GM13976 (cell line): ENCODE data around the gene NCR1.
"Not testable (repeated sequence)": the region's sequence is repeated elsewhere in the genome, so short reads cannot be mapped to it uniquely, and the experiment has no call there.

Source experiments
- DNase-seq: peaks from one replicate; pipeline ENCODE4 v3.0.0; 2012; ENCODE audit warnings: low spot score
- in situ Hi-C: fragments of 300-500 bp; cut with MboI; formaldehyde crosslinking; loops from one replicate; pipeline ENCODE4 v1.12.0; 2022; ENCODE audit warnings: low sequenced_read_pairs, mixed read lengths, inconsistent platforms; ENCODE audit not compliant: unreplicated experiment
- TF ChIP-seq, protein P1 (sequence below): IDR thresholded peaks from 2 replicates; pipeline ENCODE4 v1.5.1; 2012; ENCODE audit warnings: borderline replicate concordance, mild to moderate bottlenecking; ENCODE audit not compliant: insufficient read depth; ENCODE audit errors: extremely low read depth, missing control alignments, control extremely low read depth

Gene NCR1

DNA sequence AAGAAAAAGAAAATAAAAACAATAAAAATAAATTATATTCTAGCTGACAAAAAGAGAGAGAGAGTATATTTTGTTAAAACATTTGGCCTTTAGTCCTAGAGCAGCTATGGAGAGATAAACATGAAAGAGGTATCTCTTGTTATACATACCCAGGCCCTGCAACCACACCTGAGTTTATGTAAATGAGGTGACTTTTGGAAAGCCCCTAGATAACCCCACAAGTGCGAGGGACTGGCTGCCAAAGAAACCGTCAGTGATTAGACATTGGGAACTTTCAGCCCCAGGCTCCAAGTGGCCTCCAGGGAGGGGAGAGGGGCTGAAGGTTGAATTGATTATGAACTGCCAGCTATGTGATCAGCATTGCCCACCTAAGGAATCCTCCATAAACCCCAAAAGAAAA is 43.5 kb downstream of the NCR1 start:
- DNase-seq, result peak; percentile 67
- TF ChIP-seq, protein P1, sequence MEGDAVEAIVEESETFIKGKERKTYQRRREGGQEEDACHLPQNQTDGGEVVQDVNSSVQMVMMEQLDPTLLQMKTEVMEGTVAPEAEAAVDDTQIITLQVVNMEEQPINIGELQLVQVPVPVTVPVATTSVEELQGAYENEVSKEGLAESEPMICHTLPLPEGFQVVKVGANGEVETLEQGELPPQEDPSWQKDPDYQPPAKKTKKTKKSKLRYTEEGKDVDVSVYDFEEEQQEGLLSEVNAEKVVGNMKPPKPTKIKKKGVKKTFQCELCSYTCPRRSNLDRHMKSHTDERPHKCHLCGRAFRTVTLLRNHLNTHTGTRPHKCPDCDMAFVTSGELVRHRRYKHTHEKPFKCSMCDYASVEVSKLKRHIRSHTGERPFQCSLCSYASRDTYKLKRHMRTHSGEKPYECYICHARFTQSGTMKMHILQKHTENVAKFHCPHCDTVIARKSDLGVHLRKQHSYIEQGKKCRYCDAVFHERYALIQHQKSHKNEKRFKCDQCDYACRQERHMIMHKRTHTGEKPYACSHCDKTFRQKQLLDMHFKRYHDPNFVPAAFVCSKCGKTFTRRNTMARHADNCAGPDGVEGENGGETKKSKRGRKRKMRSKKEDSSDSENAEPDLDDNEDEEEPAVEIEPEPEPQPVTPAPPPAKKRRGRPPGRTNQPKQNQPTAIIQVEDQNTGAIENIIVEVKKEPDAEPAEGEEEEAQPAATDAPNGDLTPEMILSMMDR, result no peak
- in situ Hi-C loops, result no loop called here

DNA sequence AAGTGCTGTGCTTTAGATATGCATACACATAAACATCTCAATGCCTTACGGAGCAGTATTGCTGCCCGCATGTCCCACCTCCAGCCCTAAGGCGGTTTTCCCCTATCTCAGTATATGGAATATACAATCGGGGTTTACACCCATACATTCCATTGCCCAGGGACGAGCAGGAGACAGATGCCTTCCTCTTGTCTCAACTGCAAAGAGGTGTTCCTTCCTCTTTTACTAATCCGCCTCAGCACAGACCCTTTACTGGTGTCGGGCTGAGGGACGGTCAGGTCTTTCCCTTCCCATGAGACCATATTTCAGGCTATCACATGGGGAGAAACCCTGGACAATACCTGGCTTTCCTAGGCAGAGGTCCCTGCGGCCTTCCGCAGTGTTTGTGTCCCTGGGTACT is 44.6 kb downstream of the NCR1 start:
- DNase-seq, in situ Hi-C loops: not testable (repeated sequence)

DNA sequence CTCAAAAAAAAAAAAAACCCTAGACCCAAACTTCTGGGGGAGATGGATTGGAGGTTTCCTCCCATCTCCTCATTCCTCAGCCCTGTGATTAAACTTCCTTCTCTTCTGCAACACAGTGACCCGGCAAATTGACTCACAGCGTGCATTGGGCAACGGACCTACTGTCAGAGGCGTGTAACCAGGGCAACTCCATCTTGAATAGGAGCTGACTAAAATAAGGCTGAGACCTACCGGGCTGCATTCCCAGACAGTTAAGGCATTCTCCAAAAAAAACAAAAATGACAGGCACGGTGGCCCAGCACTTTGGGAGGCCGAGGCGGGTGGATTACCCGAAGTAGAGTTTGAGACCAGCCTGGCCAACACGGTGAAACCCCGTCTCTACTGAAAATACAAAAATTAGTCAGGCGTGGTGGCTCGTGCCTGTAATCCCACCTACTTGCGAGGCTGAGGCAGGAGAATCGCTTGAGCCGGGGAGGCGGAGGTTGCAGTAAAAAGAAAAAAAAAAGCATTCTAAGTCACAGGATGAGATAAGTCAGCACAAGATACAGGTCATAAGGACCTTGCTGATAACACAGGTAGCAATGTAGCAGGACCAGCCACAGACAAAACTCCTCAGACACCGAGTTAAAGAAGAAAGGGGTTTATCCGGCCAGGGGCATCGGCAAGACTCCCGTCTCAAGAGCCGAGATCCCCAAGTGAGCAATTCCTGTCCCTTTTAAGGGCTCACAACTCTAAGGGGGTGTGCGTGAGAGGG is 46.8 kb downstream of the NCR1 start:
- in situ Hi-C loops, result no loop called here
- TF ChIP-seq, protein P1, result no peak
- no peak for DNase-seq

DNA sequence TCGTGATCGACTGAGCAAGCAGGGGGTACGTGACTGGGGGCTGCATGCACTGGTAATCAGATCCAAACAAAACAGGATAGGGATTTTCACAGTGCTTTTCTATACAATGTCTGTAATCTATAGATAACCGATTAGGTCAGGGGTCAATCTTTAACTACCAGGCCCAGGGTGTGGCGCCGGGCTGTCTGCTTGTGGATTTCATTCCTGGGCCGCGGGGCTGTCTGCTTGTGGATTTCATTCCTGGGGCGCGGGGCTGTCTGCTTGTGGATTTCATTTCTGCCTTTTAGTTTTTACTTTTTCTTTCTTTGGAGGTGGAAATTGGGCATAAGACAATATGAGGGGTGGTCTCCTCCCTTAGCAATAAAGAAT is 47.4 kb downstream of the NCR1 start:
- in situ Hi-C loops, DNase-seq: not testable (repeated sequence)

DNA sequence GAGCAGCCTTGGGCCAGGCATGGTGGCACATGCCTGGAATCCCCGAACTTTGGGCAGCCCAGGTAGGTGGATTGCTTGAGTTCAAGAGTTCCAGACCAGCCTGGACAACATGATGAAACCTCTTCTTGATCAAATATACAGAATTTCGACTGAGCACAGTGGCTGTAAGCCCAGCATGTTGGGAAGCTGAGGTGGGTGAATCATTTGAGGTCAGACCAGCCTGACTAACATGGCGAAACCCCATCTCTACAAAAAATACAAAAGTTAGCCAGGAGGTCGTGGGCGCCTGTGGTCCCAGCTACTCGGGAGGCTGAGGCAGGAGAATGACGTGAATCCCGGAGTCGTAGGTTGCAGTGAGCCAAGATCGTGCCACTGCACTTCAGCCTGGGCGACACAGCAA is 49.4 kb downstream of the NCR1 start:
- TF ChIP-seq, protein P1, result no peak
- DNase-seq, result no peak
- in situ Hi-C loops, result no loop called here

DNA sequence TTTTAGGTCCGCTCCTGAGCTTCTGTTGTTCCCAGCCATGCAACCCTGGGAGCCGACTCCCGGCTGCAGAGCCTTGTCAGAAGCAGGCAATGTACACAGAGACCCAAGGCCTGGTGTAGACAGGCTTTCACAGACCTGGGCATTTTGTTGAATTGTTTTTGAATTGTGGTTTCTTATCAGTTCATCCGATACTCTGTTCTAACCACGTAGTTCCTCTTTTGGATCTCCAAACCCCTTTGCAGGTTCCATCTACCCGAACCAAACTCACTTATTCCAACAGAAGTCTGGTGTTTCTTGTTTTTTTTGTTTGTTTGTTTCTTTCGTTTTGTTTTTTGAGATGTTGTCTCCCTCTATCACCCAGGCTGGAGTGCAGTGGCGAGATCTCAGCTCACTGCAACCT is 53.9 kb downstream of the NCR1 start:
- in situ Hi-C loops, result no loop called here
- DNase-seq, result peak; percentile 58
- TF ChIP-seq, protein P1, result no peak
